NCI-H2227 treated with DMSO at 0.1 percent for 48 hours (cell line): ENCODE measurements around the gene OPRL1.

Source experiments
- DNase-seq: peaks from one replicate; lab custom pipeline; 2025; lab: John Stamatoyannopoulos, UW

Gene OPRL1

GRCh38 chr20:64056889-64057627 lies 22.8 kb upstream of the OPRL1 start:
- no peak for DNase-seq

GRCh38 chr20:64057628-64058498 lies 22.0 kb upstream of the OPRL1 start:
- DNase-seq = no peak

- DNase-seq = no peak
Measured at GRCh38 chr20:64058536-64058935, 21.3 kb upstream of the OPRL1 start.

- DNase-seq = no peak
Measured at GRCh38 chr20:64062276-64062595, 17.6 kb upstream of the OPRL1 start.

GRCh38 chr20:64062596-64063388 lies 17.1 kb upstream of the OPRL1 start, which contains the start of gene TCEA2:
TSS of gene TCEA2 (plus strand) at chr20:64063198. CDS start at chr20:64063313, 115 bp downstream.
- peak; percentile 93 for DNase-seq

GRCh38 chr20:64063389-64064144 lies 16.3 kb upstream of the OPRL1 start:
- no peak for DNase-seq

- DNase-seq = no peak
Measured at GRCh38 chr20:64064145-64064698, 15.7 kb upstream of the OPRL1 start.

GRCh38 chr20:64065062-64065973 lies 14.6 kb upstream of the OPRL1 start:
- DNase-seq = no peak

GRCh38 chr20:64065974-64066343 lies 13.9 kb upstream of the OPRL1 start:
- no peak for DNase-seq

GRCh38 chr20:64067005-64067632 lies 12.8 kb upstream of the OPRL1 start:
- no peak for DNase-seq

- DNase-seq = no peak
Measured at GRCh38 chr20:64067733-64068307, 12.1 kb upstream of the OPRL1 start.

GRCh38 chr20:64068386-64069208 lies 11.3 kb upstream of the OPRL1 start:
- DNase-seq = no peak

- no peak for DNase-seq
Measured at GRCh38 chr20:64069209-64069613, 10.7 kb upstream of the OPRL1 start.

GRCh38 chr20:64069614-64070243 lies 10.2 kb upstream of the OPRL1 start:
- DNase-seq = no peak

- DNase-seq = no peak
Measured at GRCh38 chr20:64070244-64070993, 9.5 kb upstream of the OPRL1 start.

GRCh38 chr20:64071341-64072332 lies 8.2 kb upstream of the OPRL1 start:
- DNase-seq = no peak
